HG02938 (cell line): ENCODE measurements around the gene L3MBTL2.
"Not testable (repeated sequence)": the region's sequence is repeated elsewhere in the genome, so short reads cannot be mapped to it uniquely, and the experiment has no call there.

Source experiments
- ATAC-seq: cut with Tn5 transposase; IDR thresholded peaks from one replicate; pipeline ENCODE4 v1.9.1; 2021; ENCODE audit warnings: mild to moderate bottlenecking, moderate library complexity; ENCODE audit not compliant: unreplicated experiment

L3MBTL2 gene

GRCh38 chr22:41204992-41205900 lies at the start of gene L3MBTL2:
Gene L3MBTL2 (plus strand): TSS chr22:41205312. CDS start chr22:41205363, 51 bp downstream.
- peak; percentile 92 for ATAC-seq

- no peak for ATAC-seq
Observed at GRCh38 chr22:41157083-41157482, 48.0 kb upstream of the L3MBTL2 start.

- no peak for ATAC-seq
Observed at GRCh38 chr22:41169157-41169556, 36.0 kb upstream of the L3MBTL2 start.

- no peak for ATAC-seq
Observed at GRCh38 chr22:41171996-41172395, 33.1 kb upstream of the L3MBTL2 start.

- ATAC-seq, result no peak
Observed at GRCh38 chr22:41175546-41175945, 29.6 kb upstream of the L3MBTL2 start.

- no peak for ATAC-seq
Observed at GRCh38 chr22:41177040-41177621, 28.0 kb upstream of the L3MBTL2 start.

GRCh38 chr22:41177622-41178424 lies 27.3 kb upstream of the L3MBTL2 start:
- ATAC-seq, result no peak

GRCh38 chr22:41178425-41178975 lies 26.6 kb upstream of the L3MBTL2 start:
- ATAC-seq, result no peak

- not testable (repeated sequence) for ATAC-seq
Observed at GRCh38 chr22:41180362-41180761, 24.8 kb upstream of the L3MBTL2 start.

GRCh38 chr22:41180926-41181325 lies 24.2 kb upstream of the L3MBTL2 start:
- no peak for ATAC-seq

GRCh38 chr22:41181349-41182241 lies 23.5 kb upstream of the L3MBTL2 start:
- ATAC-seq, result no peak

- ATAC-seq, result no peak
Observed at GRCh38 chr22:41184679-41185078, 20.4 kb upstream of the L3MBTL2 start.

- no peak for ATAC-seq
Observed at GRCh38 chr22:41191467-41191866, 13.6 kb upstream of the L3MBTL2 start.

GRCh38 chr22:41193829-41194228 lies 11.3 kb upstream of the L3MBTL2 start:
- ATAC-seq, result no peak

- ATAC-seq, result peak; percentile 59
Observed at GRCh38 chr22:41197038-41197972, 7.8 kb upstream of the L3MBTL2 start.

- no peak for ATAC-seq
Observed at GRCh38 chr22:41198027-41198580, 7.0 kb upstream of the L3MBTL2 start.

GRCh38 chr22:41201141-41201540 lies 4.0 kb upstream of the L3MBTL2 start:
- no peak for ATAC-seq

- no peak for ATAC-seq
Observed at GRCh38 chr22:41203118-41203517, 2.0 kb upstream of the L3MBTL2 start.

- ATAC-seq, result no peak
Observed at GRCh38 chr22:41204066-41204465, 1.0 kb upstream of the L3MBTL2 start.
